Stomach (tissue), 4 donors: Measurements from ENCODE around the gene PRRX1.

ENCODE experiments used
- EP300 ChIP-seq: sonication (generic); formaldehyde crosslinking; IDR thresholded peaks from one replicate; pipeline ENCODE4 v1.6.1; 2017; ENCODE audit warnings: antibody characterized with exemption
- POLR2A ChIP-seq, 4 donors: fragments of 450-650 bp; IDR thresholded peaks; one replicate each; pipeline ENCODE4 v1.6.1; 2016; ENCODE audit warnings: antibody characterized with exemption in 4 of 4, control low read depth in 2 of 4, mild to moderate bottlenecking in 1 of 4, moderate library complexity in 1 of 4
- POLR2AphosphoS5 ChIP-seq, 3 donors: sonication (generic); formaldehyde crosslinking; IDR thresholded peaks; one replicate each; pipeline ENCODE4 v1.6.1; 2016; ENCODE audit warnings: antibody characterized with exemption in 3 of 3
- TF ChIP-seq, protein P1 (sequence below), 7 experiments: fragments of 450-650 bp in 4 of 7; fragments of 200-600 bp in 3 of 7; sonication (generic) in 3 of 7; IDR thresholded peaks; one replicate each; pipeline ENCODE4 v1.5.1; 2016 to 2019; ENCODE audit warnings: antibody characterized with exemption in 7 of 7, control low read depth in 2 of 7, mild to moderate bottlenecking in 1 of 7

DNA sequence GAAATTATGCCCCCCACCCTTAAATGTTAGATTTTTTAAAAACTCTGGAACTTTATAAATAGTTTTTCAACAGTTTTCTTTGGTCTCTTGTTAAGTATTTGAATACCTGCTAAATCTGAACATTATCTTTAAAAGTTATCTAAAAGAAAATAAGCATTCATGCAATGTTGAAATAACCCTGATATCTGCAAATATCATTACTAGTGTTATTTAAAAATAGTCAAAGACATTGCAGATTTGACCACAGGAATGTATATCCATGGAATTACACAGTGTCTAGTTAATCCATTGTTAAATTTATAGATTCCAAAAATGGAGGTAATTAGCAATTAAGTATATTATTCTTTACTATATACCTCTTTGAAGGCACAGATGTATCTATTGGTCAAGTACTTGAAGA is 42.0 kb downstream of the PRRX1 start:
- TF ChIP-seq, protein P1, sequence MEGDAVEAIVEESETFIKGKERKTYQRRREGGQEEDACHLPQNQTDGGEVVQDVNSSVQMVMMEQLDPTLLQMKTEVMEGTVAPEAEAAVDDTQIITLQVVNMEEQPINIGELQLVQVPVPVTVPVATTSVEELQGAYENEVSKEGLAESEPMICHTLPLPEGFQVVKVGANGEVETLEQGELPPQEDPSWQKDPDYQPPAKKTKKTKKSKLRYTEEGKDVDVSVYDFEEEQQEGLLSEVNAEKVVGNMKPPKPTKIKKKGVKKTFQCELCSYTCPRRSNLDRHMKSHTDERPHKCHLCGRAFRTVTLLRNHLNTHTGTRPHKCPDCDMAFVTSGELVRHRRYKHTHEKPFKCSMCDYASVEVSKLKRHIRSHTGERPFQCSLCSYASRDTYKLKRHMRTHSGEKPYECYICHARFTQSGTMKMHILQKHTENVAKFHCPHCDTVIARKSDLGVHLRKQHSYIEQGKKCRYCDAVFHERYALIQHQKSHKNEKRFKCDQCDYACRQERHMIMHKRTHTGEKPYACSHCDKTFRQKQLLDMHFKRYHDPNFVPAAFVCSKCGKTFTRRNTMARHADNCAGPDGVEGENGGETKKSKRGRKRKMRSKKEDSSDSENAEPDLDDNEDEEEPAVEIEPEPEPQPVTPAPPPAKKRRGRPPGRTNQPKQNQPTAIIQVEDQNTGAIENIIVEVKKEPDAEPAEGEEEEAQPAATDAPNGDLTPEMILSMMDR (IDR thresholded peaks at IDR 0.05), result no peak
- TF ChIP-seq POLR2AphosphoS5 (IDR thresholded peaks at IDR 0.05) (no peak), POLR2A (IDR thresholded peaks at IDR 0.05) (no peak), EP300 (no peak)
